Measurements from ENCODE around the gene GORASP1.
A peak's percentile ranks its signal among the peaks of the same experiment; 100 is the strongest.

The GORASP1 gene

DNA sequence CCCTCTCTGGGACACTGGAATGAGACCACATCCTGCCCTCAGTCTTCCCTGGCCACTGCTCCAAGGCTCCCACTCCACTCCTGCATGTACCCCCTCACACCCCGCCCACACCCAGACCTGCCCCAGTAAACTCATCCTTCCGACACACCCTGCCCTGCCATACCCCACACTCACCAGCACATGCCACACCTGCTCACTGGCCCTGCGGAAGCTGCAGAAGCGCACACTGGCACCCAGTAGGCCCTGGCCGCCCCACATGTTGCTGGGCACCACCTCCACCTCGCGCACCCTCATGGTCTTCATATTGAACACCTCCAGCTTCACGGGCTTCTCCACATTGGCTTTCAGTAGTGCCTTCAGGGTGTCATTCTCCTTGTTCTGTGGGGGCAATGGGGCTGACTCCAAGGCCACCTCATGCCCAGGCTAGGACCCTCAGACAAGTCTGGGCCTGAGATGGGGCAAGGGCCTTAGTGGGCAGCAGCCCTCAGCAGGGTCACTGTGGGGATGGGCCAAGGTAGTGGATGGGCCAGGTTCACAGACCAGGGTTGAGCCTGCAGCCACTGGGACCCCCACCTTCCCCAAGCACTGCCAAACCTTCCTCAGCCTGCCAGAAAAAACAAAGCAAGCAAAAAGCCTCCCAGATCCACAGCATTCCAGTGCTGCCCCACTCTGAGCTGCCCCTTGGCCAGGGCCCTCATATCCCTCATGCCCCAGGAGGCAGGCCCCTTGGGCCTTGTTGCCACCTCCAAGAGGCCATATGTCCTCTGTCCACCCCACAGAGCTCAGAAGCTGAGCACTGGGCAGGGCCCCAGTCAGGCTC, 4.7 kb downstream of the GORASP1 start:
- DNase-seq (ENCODE audit: low spot score) = no peak

DNA sequence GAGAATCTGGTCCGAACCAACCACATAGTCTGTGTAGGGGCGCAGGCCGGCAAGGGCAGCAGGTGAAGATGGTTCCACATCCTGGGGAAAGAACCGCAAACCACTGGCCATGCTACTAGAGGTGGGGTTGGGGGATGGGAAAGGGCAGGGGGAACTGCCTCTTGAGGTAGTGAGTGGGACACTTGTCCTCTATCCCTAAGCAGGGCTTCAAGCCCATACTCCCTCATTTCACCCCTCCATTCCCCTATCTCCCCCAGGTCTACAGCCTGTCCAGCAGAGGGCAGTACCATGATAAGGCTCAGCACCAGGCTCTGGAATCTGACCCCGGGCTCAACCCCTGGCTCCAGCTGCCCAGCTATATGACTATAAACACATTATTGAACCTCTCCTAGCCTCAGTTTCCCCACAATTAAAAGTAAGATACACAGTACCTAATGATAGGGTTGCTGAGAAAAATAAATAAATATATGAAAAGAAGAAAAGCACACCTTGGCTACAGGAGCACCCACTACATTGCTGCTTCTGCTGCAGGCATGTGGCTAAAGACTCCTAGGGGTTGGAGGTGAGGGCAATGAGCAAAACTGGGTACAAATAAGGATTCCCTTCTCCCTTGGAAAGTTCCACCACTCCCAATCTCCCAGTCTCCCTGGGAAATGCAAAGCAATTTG, 6.3 kb downstream of the GORASP1 start:
- peak; percentile 56 for DNase-seq (ENCODE audit: low spot score)

DNA sequence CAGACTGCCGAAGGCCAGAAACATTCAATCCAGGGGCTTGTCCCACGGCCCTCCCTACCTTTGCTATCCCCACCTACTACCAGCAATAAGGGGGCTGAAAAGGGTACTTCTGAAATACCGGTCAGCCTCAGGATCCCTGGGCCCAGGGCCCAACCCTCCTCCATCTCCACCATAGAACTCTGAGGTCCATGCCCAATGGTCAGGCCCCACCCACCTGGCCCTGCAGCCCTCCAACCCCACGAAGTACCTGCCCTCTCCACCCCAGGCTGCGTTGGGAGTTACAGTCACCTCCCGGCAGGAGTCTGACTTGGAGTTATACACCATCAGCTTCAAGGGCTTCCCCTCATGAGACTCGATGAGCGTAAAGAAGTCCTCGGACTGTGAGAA, 6.9 kb downstream of the GORASP1 start:
- no peak for DNase-seq (ENCODE audit: low spot score)

DNA sequence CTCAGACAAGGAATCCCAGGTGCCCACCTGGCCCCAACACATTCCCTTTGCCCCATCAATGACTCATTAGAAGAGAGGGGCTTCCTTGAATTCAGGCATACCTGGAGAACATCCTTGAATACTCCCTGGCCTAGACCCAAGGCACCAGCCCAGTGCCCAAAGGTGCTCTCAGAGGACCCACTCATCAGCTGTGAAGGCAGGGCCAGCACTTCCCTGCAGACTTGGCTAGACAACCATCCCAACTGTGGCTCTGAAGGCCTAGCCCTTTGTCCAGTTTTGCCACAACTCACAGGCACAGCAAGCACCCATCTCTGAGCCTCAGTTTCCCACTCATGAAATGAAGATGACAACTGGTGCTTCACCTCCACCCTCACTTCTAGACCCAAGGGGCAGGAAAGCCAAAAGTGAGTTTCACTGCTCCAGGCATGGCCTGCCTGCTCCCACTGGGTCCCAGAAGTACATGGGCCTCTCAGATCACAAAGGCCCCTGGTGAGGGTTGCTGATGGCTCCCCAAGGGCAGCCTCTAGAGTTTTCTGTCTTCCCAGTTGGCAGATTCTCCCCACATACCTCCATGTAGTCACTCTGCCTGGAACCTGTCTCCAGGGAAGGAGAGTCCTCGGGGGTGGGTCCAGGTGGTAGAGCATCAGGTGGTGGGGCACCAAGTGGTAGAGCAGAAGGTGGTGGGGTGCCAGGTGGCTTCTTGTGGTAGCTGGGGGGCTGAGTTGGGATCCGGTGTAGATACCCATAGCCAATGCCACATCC, 7.5 kb downstream of the GORASP1 start:
- no peak for DNase-seq (ENCODE audit: low spot score)

DNA sequence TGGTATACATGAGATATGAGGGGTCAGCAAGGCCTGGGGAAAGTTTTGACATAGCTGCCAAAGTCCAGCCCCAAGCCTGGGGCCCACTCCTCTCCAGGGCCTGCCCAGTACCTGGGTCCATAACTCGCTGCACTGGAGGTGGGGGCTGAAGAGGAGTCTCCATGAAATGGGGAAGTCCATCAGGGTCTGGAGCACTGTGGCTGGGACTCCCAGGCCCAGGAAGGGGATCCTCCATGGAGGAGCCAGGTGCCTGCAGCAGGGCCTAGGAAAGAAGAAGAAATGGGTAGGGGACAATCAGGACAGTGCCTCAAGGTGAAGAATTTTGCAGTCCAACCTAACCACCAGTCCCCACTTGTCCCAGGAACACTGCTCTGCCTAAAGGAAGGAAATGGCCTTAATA, 8.2 kb downstream of the GORASP1 start:
- no peak for DNase-seq (ENCODE audit: low spot score)

DNA sequence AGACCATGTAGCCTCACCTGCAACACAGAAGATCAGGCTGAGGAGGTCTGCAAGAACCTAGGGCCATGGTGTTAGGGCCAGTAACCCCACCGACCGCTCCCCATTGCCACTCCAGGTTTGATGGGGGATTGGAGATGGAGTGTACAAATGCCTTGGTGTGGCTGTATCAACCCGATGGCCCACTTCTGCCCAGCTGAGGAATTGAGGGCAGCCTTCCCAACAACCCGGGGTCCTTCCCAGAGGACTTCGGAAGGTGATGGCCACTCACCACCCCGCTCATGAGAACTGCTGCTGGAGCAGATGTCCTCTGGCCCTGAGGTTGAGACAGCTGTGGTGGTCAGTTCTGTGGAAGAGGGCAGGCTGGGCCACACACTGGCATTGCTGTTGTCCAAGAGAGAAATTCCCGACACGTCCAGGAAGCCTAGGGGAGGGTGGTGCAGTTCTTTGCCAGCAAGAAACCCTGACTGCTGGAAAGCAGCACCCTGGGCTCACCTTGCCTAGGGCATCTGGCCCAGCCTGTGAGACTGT, 8.9 kb downstream of the GORASP1 start:
- no peak for DNase-seq (ENCODE audit: low spot score)

DNA sequence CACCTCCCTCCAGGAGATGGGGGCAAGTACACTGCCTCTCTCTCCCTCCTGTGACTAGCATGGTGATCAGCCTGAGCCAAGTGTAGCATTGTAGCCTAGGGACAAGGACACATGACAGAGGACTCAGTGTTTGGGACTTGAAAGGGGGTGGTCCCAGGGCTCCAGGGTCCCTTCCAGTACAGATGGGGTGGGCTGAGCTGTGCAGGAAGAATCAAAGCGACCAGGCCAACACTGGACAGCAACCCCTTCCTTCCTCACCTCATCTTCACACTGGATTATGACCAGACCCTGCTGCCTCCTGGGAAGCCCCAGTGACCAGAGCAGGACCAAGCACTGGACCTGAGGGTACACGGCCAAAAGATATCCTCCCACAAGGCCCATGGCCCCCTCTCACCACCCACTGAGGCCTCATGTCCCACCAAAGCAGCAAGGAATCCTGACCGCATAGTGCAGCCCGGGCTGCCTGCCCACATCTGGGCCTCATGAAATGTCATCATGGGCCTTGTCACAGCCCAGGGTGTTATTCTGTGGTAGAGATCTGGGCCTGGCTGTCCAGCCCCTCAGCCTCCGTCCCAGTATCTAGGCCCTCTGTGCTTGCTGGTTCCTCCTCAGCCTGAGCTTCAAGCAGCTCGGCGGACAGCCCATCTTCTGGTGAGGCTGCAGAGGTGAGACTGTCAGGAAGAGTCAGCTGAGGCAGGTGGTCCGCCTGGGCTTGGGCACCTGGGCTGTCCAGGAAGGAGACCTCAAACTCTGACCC, 9.5 kb downstream of the GORASP1 start:
- no peak for DNase-seq (ENCODE audit: low spot score)

DNA sequence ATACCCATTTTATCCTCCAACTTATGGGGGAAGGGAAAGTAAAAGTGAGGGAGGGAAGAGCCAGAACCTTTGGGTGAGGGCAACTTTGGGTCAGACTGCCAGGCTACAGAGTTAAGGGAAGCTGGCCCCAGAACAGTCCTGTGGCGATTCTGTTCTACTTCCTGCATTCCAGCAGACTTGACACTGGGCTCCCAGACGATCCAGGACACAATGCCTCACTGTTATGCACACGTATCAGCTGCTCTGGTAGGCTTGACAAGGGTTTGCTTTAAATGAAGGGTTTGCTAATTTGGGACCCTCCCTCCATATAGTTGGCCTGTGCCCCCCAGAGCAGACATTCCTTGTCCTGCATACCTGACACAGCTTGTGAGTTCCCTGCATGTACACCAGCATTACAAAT, 10.7 kb downstream of the GORASP1 start:
- DNase-seq (ENCODE audit: low spot score) = no peak

DNA sequence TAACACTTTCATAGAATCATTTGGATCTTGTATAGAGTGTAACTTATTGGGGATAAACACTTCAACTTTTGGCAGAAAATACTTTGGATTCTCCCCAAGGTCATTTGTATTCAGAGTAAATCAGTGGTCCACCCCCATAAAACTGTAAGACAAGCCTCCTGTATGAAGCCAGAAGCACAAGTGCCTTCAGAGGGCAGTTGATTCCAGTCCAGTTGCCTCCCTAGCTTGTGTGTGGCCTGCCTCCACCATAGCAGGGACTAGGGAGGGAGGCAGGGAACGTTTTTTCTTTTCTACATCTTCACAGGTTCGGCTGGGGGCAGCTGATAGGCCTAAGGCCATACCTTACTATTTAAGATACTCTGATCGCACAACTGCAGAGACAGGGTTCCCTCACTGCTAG, 11.6 kb downstream of the GORASP1 start:
- DNase-seq (ENCODE audit: low spot score) = no peak

DNA sequence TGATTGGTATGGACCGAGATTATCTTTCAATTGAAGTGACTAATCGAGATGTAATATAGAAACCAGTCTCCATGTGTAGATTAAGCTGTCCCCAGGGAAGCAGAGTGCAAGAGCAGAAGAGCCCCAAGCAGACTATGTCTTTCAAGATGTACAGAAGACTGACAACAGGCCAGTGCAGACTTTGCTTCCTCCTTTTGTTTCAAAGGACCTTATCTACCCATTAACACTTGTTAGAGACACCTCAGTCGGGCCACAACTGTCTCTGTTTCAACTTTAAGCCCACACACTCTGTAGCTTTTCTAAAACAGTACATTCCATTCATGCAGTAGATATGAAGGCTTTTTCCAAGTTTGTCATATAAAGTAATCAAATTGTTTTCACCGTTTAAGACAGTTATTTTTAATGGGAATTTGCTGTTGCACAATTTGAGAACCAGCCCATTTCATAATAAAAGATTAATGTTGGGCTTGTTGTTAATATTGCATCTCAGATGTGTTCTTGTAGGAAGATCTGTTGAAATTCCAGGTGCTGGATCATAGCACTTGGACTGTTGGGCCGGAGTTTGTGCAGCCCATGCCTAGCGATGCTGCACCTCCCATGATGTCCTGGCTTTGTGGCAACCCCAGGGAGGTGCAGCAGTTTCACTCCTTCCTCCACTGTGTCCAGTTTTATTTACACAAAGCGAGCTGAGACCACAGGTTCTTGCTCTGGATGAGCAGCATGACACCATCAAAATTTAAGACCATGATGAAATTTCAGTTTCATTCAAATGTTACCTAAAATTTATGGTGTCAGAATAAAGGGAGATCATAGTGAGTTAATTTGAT, 12.4 kb downstream of the GORASP1 start:
- DNase-seq (ENCODE audit: low spot score) = no peak

DNA sequence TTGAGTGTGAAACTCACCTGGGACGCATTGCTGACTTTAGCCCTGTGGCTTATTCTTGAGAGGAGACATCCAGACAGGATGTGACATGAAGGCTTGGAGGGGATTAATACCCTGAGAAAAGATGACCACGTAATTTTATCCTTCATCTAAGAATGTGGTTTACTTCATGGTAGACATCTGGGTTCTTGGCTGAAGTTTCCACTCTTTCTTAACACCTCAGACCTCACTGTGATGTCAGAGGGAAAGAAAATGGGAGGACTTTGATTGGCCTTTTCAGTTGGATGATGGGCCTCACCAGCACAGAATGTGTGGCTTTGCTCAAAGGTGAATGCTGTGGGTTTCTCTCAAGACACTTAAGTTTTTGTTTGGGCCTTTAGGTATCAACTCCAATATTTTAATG, 16.5 kb downstream of the GORASP1 start:
- DNase-seq (ENCODE audit: low spot score) = no peak

DNA sequence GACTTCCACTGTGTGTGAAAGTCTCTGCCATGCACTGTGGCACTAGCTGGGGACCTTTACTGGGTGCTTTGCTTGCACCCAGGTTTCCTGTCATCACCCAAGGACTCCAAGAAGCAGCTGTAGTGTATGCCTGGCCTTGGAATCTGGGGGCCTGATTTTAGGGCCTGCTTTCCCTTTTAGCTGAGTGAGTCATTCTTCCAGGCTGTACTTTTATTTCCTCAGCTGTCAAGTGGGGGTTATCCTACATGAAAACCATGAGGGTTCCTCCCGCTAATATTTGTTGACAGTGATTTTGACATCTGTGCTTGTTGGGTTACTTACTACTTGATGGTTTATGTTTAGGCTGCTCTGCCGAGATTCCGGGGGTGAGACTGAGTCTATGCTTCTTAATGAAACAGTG, 18.5 kb downstream of the GORASP1 start:
- DNase-seq (ENCODE audit: low spot score) = no peak

DNA sequence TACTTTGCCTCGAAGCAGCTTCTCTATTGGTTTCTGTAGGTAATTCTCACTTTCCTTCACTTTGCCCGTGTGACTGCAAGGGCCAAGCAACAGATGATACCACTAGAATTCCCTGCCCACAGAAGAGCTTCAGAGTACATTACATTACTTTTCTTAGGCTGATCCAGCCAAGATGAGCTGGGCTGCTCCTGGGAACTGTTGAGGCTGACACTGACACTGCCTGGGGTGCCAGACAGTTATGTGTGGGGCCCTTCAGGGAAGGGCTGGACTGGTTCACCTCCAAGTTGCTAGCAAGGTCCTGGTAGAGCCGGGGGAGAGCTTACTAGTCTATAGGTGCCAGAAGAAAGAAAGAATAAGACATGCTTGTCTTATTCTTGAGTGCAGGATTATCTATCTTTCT, 19.0 kb downstream of the GORASP1 start:
- DNase-seq (ENCODE audit: low spot score) = no peak

DNA sequence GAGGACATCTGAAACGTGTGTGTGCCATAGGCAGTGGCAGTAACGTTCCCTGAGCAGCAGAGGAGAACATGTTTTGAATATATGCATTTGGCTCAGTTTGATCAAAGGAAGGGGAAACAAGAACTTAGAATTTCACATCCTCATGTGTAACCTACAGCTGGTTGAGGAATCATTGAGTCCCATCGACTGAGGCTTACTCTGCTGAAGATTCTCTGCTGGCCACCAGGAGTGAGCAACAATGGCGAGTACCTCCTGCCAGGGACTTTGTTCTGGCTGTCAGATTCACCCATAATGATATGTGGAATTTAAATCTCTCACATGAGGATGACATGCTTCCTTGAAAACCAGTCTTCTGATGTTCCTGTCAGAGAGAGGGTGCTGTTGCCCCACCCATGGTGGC, 21.3 kb downstream of the GORASP1 start:
- DNase-seq (ENCODE audit: low spot score) = no peak

DNA sequence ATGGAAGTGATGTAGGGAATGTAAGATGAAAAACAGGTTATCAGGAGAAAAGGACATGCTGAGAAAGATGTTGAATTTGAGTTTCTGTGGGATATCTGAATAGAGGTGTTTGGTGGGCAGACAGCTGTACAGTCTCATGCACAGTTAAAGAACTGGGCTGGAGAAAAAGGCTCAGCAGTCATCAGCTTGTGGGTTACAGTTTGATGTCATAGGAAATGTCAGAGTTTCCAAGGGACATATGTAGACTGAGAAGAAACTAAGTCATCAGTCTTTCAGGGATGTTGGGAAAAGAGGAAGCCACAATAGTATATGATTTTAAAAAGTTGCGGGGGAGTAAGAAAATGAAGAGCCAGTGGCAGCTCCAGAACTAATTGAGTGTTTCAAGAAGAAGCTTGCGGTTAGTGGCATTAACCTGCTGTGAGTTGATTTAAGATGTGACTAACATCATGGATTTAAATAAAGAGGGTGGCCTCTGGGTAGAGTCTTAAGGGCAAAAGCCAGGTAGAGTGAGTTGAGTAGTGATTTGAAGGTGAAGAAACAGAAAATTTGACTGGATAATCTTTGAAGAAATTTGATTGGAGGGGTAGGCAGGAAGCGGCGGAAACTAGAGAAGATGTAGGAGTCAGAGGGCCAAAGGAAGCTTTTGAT, 24.6 kb downstream of the GORASP1 start:
- no peak for DNase-seq (ENCODE audit: low spot score)

DNA sequence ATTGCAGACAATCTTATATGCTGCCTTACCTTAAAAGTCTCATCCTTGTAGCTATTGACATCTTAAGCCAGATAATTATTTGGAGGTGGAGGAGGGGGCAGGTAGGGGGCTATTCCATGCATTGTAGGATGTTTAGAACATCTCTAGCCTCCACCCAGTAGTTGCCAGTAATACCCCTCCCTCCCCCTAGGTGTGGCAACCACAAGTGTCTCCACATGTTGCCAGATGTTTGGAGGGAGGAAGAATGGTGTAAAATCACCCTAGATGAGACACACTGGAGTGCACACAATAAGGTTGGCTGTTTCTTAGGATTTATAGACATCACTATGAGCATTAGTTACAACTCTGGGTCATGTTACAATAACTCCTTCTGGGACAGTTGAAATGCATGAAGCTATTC, 27.4 kb downstream of the GORASP1 start:
- no peak for DNase-seq (ENCODE audit: low spot score)

DNA sequence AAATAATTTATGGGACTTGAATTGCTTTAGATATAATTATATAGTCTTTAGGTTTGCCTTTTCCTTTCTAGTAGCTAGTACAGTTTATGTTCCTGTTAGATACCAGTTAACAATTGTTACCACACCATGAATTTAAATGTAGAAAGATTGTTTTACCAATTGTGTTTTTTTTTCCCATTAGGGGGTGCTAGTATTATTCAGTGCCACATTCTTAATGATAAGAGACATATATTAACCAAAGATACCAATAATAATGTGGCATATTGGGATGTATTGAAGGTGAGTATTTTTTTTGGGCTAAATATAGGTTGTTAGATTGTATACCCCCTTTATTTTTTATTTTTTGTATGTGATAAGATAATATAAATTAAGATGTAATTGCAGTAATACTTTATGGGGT, 27.9 kb downstream of the GORASP1 start:
- DNase-seq (ENCODE audit: low spot score) = no peak

DNA sequence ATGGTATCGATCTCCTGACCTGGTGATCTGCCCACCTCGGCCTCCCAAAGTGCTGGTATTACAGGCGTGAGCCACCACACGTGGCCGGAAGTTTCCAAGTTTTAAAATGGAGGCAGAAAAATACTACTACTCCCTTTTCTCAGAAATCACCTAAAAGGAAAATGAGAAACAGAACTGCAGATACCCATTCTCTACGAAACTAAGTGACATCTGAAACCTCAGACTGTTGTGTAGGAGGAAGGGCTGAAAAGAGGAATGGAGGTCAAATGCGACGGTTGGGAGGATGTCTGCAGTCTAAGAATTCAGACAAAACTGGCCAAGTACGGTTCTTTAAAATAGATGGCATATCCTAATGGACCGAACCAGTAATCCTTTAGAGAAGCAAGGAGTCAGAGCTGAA, 31.5 kb downstream of the GORASP1 start:
- DNase-seq (ENCODE audit: low spot score) = no peak

DNA sequence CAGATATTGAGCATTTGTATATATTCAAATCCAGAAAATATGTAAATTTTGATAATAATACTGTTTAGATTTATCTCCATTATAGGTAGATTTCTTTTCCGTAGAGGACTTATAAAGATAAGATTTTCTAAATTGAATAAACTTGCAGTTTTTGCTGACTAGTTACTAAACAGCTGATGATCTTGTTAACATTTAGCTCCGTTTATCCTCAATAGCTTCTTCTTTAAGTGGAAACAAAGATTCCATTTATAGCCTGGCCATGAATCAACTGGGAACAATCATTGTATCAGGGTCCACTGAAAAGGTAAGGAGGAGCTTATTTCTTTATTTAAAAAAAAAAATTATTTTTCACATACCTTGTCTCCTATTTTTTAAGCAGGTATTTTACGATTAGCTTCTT, 38.9 kb downstream of the GORASP1 start:
- DNase-seq (ENCODE audit: low spot score) = no peak

DNA sequence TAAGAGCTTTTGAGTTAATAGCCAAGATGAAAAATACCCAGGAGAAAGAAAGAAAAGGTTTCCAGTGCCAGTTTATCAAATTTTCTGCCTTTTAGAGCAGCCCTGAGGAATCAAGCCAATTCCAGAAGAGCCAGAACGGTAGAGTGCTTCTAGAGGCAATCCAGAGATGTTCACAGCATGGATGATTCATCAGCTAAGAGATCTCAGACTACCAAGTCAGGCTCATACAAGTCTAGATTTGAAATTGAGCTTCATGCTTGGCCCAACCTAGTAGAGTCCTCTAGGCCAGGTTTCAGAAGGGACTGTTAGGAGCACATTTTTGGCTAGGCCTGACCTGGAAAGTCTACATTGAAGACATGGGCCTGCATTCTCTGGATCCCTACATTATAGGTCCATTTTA, 40.1 kb downstream of the GORASP1 start:
- DNase-seq (ENCODE audit: low spot score) = no peak

DNA sequence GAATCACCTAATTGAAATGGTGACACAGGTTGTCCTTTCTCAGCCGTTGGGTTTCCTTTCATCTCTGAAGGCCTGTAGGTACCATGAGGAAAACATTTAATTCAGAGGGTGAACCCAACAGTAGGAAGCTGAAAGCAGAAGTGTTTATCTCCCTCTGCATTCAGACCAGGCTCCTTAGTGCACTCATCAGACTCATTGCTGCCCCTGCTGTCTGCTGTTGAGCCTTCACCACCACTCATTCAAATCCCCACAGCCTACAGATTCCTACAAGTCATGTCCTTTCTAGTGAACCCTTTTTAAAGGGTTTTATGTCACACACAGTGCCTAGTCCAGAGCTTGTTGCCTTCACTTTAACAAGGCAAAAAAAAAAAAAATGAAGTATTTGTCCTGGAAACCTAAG, 42.2 kb downstream of the GORASP1 start:
- DNase-seq (ENCODE audit: low spot score) = peak; percentile 76
